BLaER1 (cell line): ENCODE data around the gene ING1.
"Not testable (repeated sequence)": the region's sequence is repeated elsewhere in the genome, so short reads cannot be mapped to it uniquely, and the experiment has no call there.

Source experiments
- H3K27ac ChIP-seq: shearing (Covaris generic); formaldehyde crosslinking; 2 replicates; pipeline ENCODE4 v1.8.1; 2022
- H3K27me3 ChIP-seq: shearing (Covaris generic); formaldehyde crosslinking; 2 replicates; pipeline ENCODE4 v1.8.1; 2022
- H3K36me3 ChIP-seq: shearing (Covaris generic); formaldehyde crosslinking; 2 replicates; pipeline ENCODE4 v1.8.1; 2022
- H3K4me1 ChIP-seq: shearing (Covaris generic); formaldehyde crosslinking; 2 replicates; pipeline ENCODE4 v1.8.1; 2022
- H3K4me2 ChIP-seq: shearing (Covaris generic); formaldehyde crosslinking; 2 replicates; pipeline ENCODE4 v1.8.1; 2022
- H3K4me3 ChIP-seq: shearing (Covaris generic); formaldehyde crosslinking; 2 replicates; pipeline ENCODE4 v1.8.1; 2022
- H3K9ac ChIP-seq: shearing (Covaris generic); formaldehyde crosslinking; 2 replicates; pipeline ENCODE4 v1.8.1; 2022
- H3K9me3 ChIP-seq: shearing (Covaris generic); formaldehyde crosslinking; 2 replicates; pipeline ENCODE4 v1.8.1; 2022
- H4K20me1 ChIP-seq: shearing (Covaris generic); formaldehyde crosslinking; 2 replicates; pipeline ENCODE4 v1.8.1; 2022
- Cebpa-rat ChIP-seq: shearing (Covaris generic); IDR thresholded peaks from 2 replicates; pipeline ENCODE4 v1.8.1; 2022

ING1 gene

GRCh38 chr13:110713642-110713952 lies at the start of gene ING1:
Gene ING1 (plus strand): TSS chr13:110713700. CDS start chr13:110714150, 450 bp downstream.
- H3K4me2 ChIP-seq, result peak within 1 kb of the TSS; percentile 91
- H3K9me3 ChIP-seq, result no peaks in the 10 kb centered on the region
- no peaks in the 10 kb centered on the region for H3K27me3 ChIP-seq
- H3K9ac ChIP-seq, result peak within 1 kb of the TSS; percentile 94
- H4K20me1 ChIP-seq, result peaks cover 35% of the 10 kb centered on the region
- no peaks in the 10 kb centered on the region; the same call in 1 of the 2 replicates for H3K36me3 ChIP-seq
- peak within 1 kb of the TSS; percentile 97 for H3K27ac ChIP-seq
- no peak for TF ChIP-seq Cebpa-rat
- peaks cover 41% of the 10 kb centered on the region for H3K4me1 ChIP-seq
- H3K4me3 ChIP-seq, result peak within 1 kb of the TSS; percentile 99

GRCh38 chr13:110664041-110664440 lies 49.5 kb upstream of the ING1 start:
- no peak for TF ChIP-seq Cebpa-rat
- Histone ChIP-seq H3K9ac (no peak overlapping the region), H3K4me3 (no peak overlapping the region), H3K36me3 (peaks cover 99% of the 10 kb centered on the region), H3K9me3 (peaks cover 41% of the 10 kb centered on the region), H3K27ac (no peak overlapping the region), H3K4me1 (no peaks in the 10 kb centered on the region), H4K20me1 (no peaks in the 10 kb centered on the region), H3K4me2 (no peak overlapping the region), H3K27me3 (no peaks in the 10 kb centered on the region)

GRCh38 chr13:110664673-110665072 lies 48.8 kb upstream of the ING1 start:
- H3K36me3 ChIP-seq, result peaks cover 99% of the 10 kb centered on the region
- H3K27ac ChIP-seq, result no peak overlapping the region
- no peak overlapping the region for H3K9ac ChIP-seq
- peaks cover 36% of the 10 kb centered on the region for H3K9me3 ChIP-seq
- no peaks in the 10 kb centered on the region for H3K27me3 ChIP-seq
- no peak for TF ChIP-seq Cebpa-rat
- no peaks in the 10 kb centered on the region for H4K20me1 ChIP-seq
- H3K4me1 ChIP-seq, result no peaks in the 10 kb centered on the region
- no peak overlapping the region for H3K4me3 ChIP-seq
- no peak overlapping the region for H3K4me2 ChIP-seq

DNA sequence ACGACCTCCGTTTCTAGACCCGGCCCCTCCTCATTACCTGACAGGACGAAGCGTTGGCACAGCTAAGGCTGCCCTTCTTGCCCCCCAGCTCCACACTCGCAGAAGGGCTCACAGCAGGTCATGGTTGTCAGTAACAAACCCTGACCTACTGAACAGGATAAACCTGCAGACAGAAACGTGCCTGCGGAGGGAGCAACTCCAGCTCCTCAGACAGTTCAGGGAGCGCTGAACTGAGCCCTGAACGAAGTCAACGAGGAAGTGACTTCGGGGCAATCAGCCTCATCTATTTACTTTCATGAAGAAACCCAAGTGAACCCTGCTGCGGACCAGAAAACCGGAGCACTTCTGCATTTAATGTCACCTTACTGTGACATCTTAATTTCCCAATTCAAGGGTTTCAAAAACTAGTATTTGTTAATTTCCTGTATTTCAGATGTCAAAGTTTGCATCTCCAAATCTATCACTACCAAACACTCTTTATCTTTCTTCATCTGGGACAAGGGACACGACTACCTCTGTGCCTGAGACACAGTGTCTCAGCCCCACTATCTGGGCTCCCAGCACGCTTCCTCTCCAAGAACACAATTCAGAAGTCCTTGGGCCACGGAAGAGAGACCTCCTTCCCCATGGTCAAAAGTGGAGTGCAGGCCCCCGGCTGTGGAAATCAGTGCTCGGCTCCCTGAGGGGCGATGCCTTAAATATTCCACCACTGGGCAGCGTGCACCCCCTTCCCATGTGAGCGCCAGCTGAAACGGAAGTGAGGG lies 47.8 kb upstream of the ING1 start:
- H3K4me2 ChIP-seq, result no peak overlapping the region
- H3K9me3 ChIP-seq, result peaks cover 26% of the 10 kb centered on the region
- no peak overlapping the region for H3K27ac ChIP-seq
- H3K27me3 ChIP-seq, result no peaks in the 10 kb centered on the region
- H3K36me3 ChIP-seq, result peaks cover 99% of the 10 kb centered on the region
- no peak overlapping the region for H3K4me3 ChIP-seq
- H3K4me1 ChIP-seq, result no peaks in the 10 kb centered on the region
- no peak overlapping the region for H3K9ac ChIP-seq
- TF ChIP-seq Cebpa-rat, result no peak
- no peaks in the 10 kb centered on the region for H4K20me1 ChIP-seq

DNA sequence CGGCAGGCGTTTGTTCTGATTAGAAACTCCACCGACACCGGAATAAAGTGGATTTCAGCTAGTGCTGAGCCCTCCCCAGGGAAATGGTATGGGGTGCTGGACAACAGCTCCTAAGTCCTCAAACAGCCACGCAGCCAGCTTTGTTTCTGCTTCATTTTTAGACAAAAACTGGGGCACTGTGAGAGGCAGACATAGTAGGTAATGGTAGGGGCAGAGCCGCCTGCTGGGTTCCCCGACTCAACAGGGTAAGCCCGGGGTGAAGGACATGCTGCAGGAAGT lies 47.3 kb upstream of the ING1 start:
- no peak overlapping the region for H3K4me2 ChIP-seq
- no peak overlapping the region for H3K9ac ChIP-seq
- no peak overlapping the region for H3K27ac ChIP-seq
- peaks cover 20% of the 10 kb centered on the region for H3K9me3 ChIP-seq
- no peaks in the 10 kb centered on the region for H4K20me1 ChIP-seq
- peaks cover 99% of the 10 kb centered on the region for H3K36me3 ChIP-seq
- TF ChIP-seq Cebpa-rat, result no peak
- no peaks in the 10 kb centered on the region for H3K27me3 ChIP-seq
- H3K4me1 ChIP-seq, result no peaks in the 10 kb centered on the region
- H3K4me3 ChIP-seq, result no peak overlapping the region

DNA sequence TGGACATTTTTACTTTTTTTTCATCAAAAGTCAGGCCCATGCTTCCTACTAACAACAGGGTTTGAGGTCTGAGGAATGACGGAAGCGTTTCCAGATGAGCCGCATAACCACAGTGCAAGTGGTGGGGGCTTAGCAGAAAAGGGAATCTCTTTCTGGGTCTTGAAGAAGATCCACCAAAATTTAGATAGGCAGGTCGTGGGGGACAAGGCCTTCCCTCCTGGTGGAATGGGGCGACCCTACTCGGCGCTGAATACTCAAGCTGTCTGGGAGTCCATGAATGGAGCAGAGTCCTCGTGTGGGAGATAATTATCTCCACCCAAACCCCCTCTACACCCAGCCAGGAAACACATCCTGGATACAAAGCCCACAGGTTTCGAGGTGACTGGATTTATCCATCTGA lies 44.5 kb upstream of the ING1 start:
- Histone ChIP-seq H3K9ac (no peak overlapping the region), H3K4me1 (no peaks in the 10 kb centered on the region), H3K9me3 (peaks cover under 1% of the 10 kb centered on the region; the same call in 1 of the 2 replicates), H3K4me2 (no peak overlapping the region), H3K36me3 (peaks cover 76% of the 10 kb centered on the region), H3K4me3 (no peak overlapping the region), H4K20me1 (no peaks in the 10 kb centered on the region), H3K27ac (no peak overlapping the region), H3K27me3 (no peaks in the 10 kb centered on the region)
- TF ChIP-seq Cebpa-rat, result no peak

DNA sequence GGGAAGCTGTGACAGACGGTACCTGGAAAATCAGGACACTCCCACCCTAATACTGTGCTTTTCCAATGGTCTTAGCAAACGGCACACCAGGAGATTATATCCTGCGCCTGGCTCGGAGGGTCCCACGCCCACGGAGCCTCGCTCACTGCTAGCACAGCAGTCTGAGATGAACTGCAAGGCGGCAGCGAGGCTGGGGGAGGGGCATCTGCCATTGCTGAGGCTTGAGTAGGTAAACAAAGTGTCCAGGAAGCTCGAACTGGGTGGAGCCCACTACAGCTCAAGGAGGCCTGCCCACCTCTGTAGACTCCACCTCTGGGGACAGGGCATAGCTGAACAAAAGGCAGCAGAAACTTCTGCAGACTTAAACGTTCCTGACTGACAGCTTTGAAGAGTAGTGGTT lies 43.7 kb upstream of the ING1 start:
- H4K20me1 ChIP-seq, H3K9me3 ChIP-seq, H3K4me1 ChIP-seq, H3K27ac ChIP-seq, H3K4me3 ChIP-seq, H3K9ac ChIP-seq, H3K4me2 ChIP-seq, H3K27me3 ChIP-seq: not testable (repeated sequence)
- peaks cover 74% of the 10 kb centered on the region for H3K36me3 ChIP-seq

DNA sequence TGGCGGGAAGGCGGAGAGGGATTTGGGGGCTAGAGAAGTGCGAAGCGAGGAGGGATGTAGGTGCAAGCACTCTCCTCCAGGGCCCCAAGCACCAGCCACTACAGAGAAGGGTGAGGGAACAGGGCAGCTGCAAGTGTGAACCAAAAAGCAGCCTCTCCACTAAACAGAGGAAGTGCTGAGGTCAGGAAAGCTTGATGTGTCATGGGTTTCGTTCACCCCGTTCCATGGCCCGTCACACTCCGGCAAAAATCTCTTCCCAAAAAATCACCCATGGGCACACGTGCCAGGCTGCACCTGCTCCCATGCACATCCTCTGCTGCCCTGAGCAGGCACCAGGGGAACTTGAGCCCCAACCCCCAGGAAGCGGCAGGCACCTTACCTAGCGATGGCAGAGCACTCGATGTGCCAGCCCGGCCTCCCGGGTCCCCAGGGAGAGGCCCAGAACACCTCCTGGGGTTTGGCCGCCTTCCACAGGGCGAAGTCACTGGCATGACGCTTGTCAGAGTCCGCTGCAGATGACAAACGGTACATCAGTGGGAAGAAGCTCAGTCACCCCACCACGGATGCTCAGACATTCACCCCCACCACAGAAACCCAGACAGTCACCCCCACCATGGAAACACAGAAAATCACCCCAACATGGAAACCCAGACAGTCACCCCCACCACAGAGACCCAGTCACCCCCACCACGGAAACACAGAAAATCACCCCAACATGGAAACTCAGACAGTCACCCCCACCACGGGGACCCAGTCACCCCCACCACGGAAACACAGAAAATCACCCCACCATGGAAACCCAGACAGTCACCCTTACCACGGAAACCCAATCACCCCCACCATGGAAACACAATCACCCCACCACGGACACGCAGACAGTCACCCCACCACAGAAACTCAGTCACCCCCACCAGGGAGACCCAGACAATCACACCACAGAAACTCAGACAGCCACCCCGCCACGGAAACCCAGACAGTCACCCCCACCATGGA lies 36.6 kb upstream of the ING1 start:
- peaks cover 32% of the 10 kb centered on the region for H4K20me1 ChIP-seq
- H3K9me3 ChIP-seq, result peaks cover 6% of the 10 kb centered on the region; the same call in 1 of the 2 replicates
- H3K27ac ChIP-seq, result peak overlapping the region; percentile 86
- peak overlapping the region; percentile 96 for H3K4me2 ChIP-seq
- TF ChIP-seq Cebpa-rat, result no peak
- H3K4me3 ChIP-seq, result peak overlapping the region; percentile 44
- no peaks in the 10 kb centered on the region for H3K27me3 ChIP-seq
- peaks cover 40% of the 10 kb centered on the region for H3K36me3 ChIP-seq
- H3K9ac ChIP-seq, result peak overlapping the region; percentile 67
- H3K4me1 ChIP-seq, result peaks cover 43% of the 10 kb centered on the region

- no peak overlapping the region for H3K4me3 ChIP-seq
- H3K4me2 ChIP-seq, result peak overlapping the region; percentile 32
- H3K27me3 ChIP-seq, result no peaks in the 10 kb centered on the region
- no peak overlapping the region for H3K9ac ChIP-seq
- peaks cover 50% of the 10 kb centered on the region for H3K36me3 ChIP-seq
- no peak for TF ChIP-seq Cebpa-rat
- peaks cover 6% of the 10 kb centered on the region; the same call in 1 of the 2 replicates for H3K9me3 ChIP-seq
- peaks cover 32% of the 10 kb centered on the region for H4K20me1 ChIP-seq
- peaks cover 43% of the 10 kb centered on the region for H3K4me1 ChIP-seq
- H3K27ac ChIP-seq, result peak overlapping the region; percentile 26; the same call in 1 of the 2 replicates
Observed at GRCh38 chr13:110677731-110678545, 35.6 kb upstream of the ING1 start.
